HG02678 (cell line): Measurements from ENCODE around the gene OTOS.

ENCODE experiments used
- ATAC-seq: cut with Tn5 transposase; IDR thresholded peaks from one replicate; pipeline ENCODE4 v1.9.1; 2021; ENCODE audit warnings: mild to moderate bottlenecking, moderate library complexity; ENCODE audit not compliant: unreplicated experiment

Gene OTOS

GRCh38 chr2:240137596-240138253, 2.7 kb downstream of the OTOS start:
- no peak for ATAC-seq

GRCh38 chr2:240136671-240137292, 3.7 kb downstream of the OTOS start:
- peak; percentile 25 for ATAC-seq

GRCh38 chr2:240136013-240136670, 4.3 kb downstream of the OTOS start, which contains the start of gene COPS9:
COPS9 (minus strand) TSS chr2:240136305; CDS start chr2:240136284, 21 bp downstream.
- ATAC-seq = peak; percentile 96

- ATAC-seq = peak; percentile 18
These were observed 4.8 kb downstream of the OTOS start for GRCh38 chr2:240135706-240136012.

DNA sequence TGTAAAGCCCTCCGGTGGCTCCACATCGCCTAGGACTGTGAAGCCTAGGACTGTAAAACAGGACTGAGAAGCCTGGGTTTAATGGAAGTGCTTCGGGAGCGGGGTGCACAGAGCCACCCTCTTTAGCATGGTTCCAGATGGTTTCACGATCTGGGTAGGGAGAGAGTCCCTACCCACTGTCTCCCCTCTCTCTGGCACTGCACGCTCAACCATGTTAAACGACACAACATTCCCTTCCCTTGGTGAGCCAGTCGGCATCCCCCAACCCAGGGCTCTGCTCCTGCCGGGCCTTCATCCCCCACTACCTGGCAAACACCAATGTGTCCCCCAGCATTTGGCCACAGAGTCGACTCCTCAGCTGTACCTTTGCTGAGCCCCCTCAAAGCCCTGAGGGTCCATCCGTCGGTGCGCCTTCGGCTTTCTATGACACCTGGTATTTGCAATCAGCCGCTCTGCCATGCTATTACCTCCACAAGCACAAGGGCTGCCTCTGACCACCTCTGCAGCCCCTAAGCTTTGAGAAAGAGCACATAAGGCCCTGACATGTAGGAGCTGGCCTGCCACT, 5.4 kb downstream of the OTOS start:
- ATAC-seq = no peak

GRCh38 chr2:240134466-240134865, 6.0 kb downstream of the OTOS start:
- no peak for ATAC-seq

GRCh38 chr2:240133401-240133800, 7.1 kb downstream of the OTOS start:
- ATAC-seq = no peak

DNA sequence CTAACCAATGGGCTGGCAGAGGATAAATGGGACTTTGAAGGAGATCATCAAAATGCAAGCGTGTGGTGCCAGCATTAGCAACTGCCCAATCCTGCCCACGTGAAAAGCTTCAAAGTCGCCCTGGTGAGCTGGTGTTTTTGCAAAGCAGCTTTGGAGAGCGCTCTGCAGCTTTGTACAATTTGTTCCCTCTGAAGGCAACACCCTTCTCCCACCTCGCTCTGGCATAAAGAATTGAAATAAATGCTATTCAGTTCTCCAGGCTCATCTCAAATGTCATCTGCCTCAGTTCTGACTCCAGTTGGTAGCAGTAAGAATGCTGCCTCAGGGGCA, 7.8 kb downstream of the OTOS start:
- no peak for ATAC-seq

DNA sequence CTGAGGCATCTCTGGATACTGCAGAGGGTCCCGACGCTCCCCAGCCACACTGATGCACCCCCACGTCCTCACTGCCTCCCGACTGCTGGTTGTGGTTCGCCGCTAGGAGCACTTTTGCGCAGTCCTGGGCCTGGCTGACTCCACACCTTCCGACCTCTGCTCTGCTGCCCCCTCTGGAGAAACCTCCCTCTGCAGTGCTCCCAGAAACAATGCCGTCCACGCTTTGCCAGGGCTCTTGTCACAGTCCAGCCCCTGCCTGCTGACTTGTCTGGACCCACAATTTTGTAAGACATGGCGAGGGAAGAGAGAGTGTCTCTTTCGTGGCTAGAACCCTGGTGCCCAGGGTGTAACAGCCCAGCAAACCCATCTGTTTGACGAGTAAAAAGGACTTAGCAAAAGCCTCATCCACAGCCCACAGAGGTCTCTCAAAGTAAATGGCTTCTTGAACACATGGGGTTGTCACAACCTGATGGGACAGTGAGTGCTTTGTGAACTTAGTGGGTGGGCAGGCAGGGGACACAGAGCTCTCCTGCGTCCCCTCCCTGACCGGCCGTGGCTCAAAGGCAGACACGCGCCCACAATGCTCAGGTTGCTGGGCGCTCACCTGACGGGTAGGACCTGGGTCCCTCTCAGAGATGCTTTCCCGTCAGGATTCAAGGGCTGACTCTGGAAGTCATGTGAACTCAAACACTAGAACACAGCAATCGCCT, 8.4 kb downstream of the OTOS start:
- no peak for ATAC-seq

DNA sequence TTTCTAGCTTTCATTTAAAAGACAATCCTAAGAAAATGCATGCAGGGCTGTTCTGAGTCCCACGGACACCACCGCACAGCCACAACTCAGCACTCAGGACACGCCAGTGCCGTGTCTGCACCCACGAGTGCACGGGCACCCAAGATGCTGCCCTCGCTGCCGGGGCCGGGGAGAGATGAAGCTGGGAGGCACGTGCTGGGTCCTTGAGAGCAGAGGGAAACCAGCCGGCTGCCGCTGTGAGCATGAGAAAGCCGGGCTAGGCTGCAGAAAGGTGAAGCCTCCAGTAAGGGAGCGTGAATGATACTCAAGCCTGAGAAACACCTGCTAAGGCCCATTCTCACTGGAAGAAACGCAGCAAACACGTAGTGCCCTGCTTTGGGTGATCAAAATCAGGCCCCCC, 9.2 kb downstream of the OTOS start:
- no peak for ATAC-seq

GRCh38 chr2:240130393-240131195, 9.9 kb downstream of the OTOS start:
- ATAC-seq = no peak

DNA sequence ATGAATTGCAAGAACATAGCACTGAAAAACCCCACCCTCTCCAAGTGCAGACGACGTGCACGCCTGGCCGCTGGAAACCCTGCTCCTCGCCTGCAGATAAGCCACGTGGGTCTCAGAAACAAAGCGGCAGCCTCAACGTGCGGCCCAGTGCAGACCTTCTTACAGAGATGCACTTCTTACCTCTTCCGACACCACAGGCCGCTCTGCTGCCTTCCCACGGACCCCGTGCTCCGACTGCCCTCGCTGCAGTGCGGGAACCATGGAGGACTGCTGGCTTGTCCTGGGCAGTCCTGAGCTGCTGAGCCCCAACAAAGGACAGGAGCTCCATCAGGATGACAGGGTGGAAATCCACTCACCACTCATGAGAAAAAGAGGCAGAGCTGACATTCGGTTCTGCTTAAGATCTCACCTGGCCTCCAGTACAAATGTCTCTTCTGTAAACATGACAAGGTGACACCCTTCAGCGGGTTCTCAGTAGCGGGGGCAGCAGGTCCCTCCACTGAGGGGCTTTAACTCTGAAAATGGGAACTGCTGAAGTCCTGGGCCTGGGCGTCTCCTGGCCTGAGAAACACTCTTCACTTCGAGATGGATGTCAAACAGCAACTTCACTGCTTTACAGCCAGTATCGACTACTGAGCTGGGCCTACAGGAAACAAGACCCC, 10.6 kb downstream of the OTOS start:
- no peak for ATAC-seq

DNA sequence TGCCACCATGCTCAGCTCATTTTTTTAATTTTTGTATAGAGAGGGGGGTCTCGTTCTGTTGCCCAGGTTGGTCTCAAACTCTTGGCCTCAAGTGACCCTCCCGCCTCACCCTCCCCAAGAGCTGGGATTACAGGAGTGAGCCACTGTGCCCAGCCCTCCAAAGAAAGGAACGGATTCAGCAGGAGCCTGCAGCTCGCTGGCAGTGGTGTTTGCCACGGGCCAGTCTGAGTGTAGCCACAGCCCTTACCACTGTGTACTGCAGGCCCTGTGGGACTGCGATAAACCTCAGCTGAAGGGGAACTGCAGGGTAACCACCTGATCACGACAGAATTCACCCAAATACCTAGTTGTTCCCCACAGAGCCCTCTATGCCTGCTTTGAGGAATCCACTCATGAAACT, 11.1 kb downstream of the OTOS start:
- no peak for ATAC-seq

GRCh38 chr2:240128608-240129145, 11.8 kb downstream of the OTOS start:
- no peak for ATAC-seq

DNA sequence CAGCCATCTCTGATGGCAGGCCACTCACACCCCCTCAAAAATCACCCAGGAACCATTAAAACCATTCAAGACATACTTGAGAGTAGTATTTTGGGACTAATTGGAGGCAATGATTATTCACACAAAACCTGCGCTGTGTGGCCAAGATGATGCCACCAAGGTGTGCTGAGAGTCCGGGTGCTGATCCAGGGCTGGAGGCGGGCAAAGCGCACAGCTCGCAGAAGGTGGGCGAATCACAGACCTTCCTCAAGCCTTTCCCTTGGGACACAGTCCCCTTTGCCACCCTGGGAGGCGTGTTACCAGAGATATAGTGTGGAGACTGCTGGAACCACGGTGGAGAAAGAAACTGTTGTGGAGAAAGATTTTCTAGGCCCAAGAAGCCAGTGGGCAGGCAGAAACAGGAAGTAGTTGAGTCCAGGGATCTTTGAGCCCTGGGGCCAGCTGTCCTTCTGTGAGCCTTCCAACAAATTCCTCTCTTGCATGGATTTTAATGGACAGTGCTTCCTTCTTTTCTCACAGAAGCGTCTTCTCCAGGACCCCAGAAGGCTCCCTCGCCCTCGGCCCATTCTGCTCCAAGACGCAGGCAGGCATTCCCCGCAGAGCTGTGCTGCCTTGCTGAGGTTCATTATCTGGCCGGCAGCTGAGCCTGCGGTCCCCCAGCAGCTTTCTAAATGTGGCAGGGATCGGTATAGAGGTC, 12.4 kb downstream of the OTOS start:
- ATAC-seq = no peak

- ATAC-seq = no peak
These were observed 13.2 kb downstream of the OTOS start for GRCh38 chr2:240127191-240127750.

DNA sequence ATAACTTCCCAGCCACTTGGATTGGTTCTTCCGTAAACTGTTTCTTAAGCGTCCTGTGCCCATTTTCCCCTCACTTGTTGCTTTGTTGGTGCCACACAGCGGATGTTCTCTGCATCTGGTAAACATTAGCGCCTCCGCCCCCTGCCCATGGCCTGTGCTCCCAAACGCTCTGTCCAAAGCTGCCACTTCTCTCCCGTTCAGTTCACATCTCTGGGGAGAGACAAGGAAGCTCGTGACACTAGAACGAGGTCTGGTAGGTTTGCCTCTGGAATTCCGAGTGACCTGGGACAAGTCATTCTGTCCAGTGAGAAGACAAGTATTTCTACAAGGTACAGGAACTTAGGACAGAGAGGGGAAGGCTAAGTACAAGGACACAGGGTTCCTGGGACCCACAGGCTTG, 13.7 kb downstream of the OTOS start:
- ATAC-seq = no peak

GRCh38 chr2:240125742-240126141, 14.7 kb downstream of the OTOS start:
- no peak for ATAC-seq

DNA sequence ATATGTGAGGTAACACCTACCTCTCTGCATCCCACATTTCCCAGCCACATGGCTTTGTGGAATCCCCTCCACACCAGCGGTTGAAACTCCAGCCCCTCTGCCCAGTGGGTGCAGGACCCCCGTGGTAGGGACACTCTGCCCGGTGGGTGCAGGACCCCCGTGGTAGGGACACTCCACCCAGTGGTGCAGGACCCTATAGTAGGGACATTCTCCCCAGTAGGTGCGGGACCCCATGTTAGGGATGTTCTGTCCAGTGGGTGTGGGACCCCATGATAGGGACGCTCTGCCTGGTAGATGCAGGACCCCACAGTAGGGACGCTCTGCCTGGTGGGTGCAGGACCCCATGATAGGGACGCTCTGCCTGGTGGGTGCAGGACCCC, 15.8 kb downstream of the OTOS start:
- ATAC-seq = no peak
